WTC11 (cell line): Measurements from ENCODE around the gene DBN1.

ENCODE experiments used
- CTCF ChIP-seq: fragments of 200-600 bp; IDR thresholded peaks from 2 replicates; pipeline ENCODE4 v1.8.0; 2022; ENCODE audit warnings: antibody characterized with exemption
- ELF4 ChIP-seq: sonication (generic); formaldehyde crosslinking; IDR thresholded peaks from 2 replicates; pipeline ENCODE4 v1.8.1; 2022; ENCODE audit warnings: low read depth, mild to moderate bottlenecking, moderate library complexity, missing genetic modification reagents
- PRDM15 ChIP-seq: sonication (generic); formaldehyde crosslinking; IDR thresholded peaks from 2 replicates; pipeline ENCODE4 v1.8.0; 2022; ENCODE audit warnings: missing genetic modification reagents
- USF1 ChIP-seq: sonication (generic); formaldehyde crosslinking; IDR thresholded peaks from 2 replicates; pipeline ENCODE4 v1.8.0; 2022; ENCODE audit warnings: mild to moderate bottlenecking, missing genetic modification reagents
- TF ChIP-seq, protein P1 (sequence below): sonication (generic); formaldehyde crosslinking; IDR thresholded peaks from 2 replicates; pipeline ENCODE4 v1.8.1; 2022; ENCODE audit warnings: mild to moderate bottlenecking, moderate library complexity, missing genetic modification reagents
- TF ChIP-seq, protein P2 (sequence below): sonication (generic); formaldehyde crosslinking; IDR thresholded peaks from 2 replicates; pipeline ENCODE4 v1.8.0; 2022; ENCODE audit warnings: mild to moderate bottlenecking, missing genetic modification reagents

- no peak for TF ChIP-seq CTCF
- TF ChIP-seq, protein P1, sequence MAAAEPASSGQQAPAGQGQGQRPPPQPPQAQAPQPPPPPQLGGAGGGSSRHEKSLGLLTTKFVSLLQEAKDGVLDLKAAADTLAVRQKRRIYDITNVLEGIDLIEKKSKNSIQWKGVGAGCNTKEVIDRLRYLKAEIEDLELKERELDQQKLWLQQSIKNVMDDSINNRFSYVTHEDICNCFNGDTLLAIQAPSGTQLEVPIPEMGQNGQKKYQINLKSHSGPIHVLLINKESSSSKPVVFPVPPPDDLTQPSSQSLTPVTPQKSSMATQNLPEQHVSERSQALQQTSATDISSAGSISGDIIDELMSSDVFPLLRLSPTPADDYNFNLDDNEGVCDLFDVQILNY: no peak
- TF ChIP-seq USF1 (CRISPR knock-in tag): no peak
- TF ChIP-seq PRDM15 (CRISPR knock-in tag): no peak
- no peak for TF ChIP-seq ELF4 (CRISPR knock-in tag)
- TF ChIP-seq, protein P2, sequence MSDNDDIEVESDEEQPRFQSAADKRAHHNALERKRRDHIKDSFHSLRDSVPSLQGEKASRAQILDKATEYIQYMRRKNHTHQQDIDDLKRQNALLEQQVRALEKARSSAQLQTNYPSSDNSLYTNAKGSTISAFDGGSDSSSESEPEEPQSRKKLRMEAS: no peak
These were observed 22.6 kb downstream of the DBN1 start for GRCh38 chr5:177450667-177451424.
